HG03045 (cell line): ENCODE measurements around the gene PPP1R13B.
"Not testable (repeated sequence)": the region's sequence is repeated elsewhere in the genome, so short reads cannot be mapped to it uniquely, and the experiment has no call there.

Source experiments
- ATAC-seq: cut with Tn5 transposase; IDR thresholded peaks from one replicate; pipeline ENCODE4 v1.9.1; 2021; ENCODE audit warnings: mild to moderate bottlenecking, moderate library complexity; ENCODE audit not compliant: unreplicated experiment

The PPP1R13B gene

GRCh38 chr14:103847451-103848174 lies at the start of gene PPP1R13B:
PPP1R13B (minus strand) TSS chr14:103847575; CDS start chr14:103847307, 268 bp downstream.
- peak; percentile 92 for ATAC-seq

GRCh38 chr14:103896578-103896977 lies 49.2 kb upstream of the PPP1R13B start:
- no peak for ATAC-seq

- ATAC-seq = no peak
Measured at GRCh38 chr14:103894723-103895059, 47.3 kb upstream of the PPP1R13B start.

- no peak for ATAC-seq
Measured at GRCh38 chr14:103894034-103894722, 46.8 kb upstream of the PPP1R13B start.

- no peak for ATAC-seq
Measured at GRCh38 chr14:103892247-103892646, 44.9 kb upstream of the PPP1R13B start.

- ATAC-seq = no peak
Measured at GRCh38 chr14:103891667-103892215, 44.4 kb upstream of the PPP1R13B start.

GRCh38 chr14:103890821-103891666 lies 43.7 kb upstream of the PPP1R13B start:
- ATAC-seq = no peak

- ATAC-seq = no peak
Measured at GRCh38 chr14:103890052-103890371, 42.6 kb upstream of the PPP1R13B start.

GRCh38 chr14:103889313-103890051 lies 42.1 kb upstream of the PPP1R13B start:
- no peak for ATAC-seq

GRCh38 chr14:103889002-103889312 lies 41.6 kb upstream of the PPP1R13B start:
- ATAC-seq = not testable (repeated sequence)

GRCh38 chr14:103887557-103888115 lies 40.3 kb upstream of the PPP1R13B start:
- no peak for ATAC-seq

- no peak for ATAC-seq
Measured at GRCh38 chr14:103887170-103887501, 39.8 kb upstream of the PPP1R13B start.

- no peak for ATAC-seq
Measured at GRCh38 chr14:103886304-103887169, 39.2 kb upstream of the PPP1R13B start.

GRCh38 chr14:103885509-103885932 lies 38.1 kb upstream of the PPP1R13B start:
- no peak for ATAC-seq

- ATAC-seq = no peak
Measured at GRCh38 chr14:103884854-103885253, 37.5 kb upstream of the PPP1R13B start.

- ATAC-seq = no peak
Measured at GRCh38 chr14:103883263-103883523, 35.8 kb upstream of the PPP1R13B start.

GRCh38 chr14:103882503-103883262 lies 35.3 kb upstream of the PPP1R13B start:
- no peak for ATAC-seq

GRCh38 chr14:103881268-103882201 lies 34.2 kb upstream of the PPP1R13B start:
- no peak for ATAC-seq
